ENCODE measurements around the gene ARL8A.

Gene ARL8A

DNA sequence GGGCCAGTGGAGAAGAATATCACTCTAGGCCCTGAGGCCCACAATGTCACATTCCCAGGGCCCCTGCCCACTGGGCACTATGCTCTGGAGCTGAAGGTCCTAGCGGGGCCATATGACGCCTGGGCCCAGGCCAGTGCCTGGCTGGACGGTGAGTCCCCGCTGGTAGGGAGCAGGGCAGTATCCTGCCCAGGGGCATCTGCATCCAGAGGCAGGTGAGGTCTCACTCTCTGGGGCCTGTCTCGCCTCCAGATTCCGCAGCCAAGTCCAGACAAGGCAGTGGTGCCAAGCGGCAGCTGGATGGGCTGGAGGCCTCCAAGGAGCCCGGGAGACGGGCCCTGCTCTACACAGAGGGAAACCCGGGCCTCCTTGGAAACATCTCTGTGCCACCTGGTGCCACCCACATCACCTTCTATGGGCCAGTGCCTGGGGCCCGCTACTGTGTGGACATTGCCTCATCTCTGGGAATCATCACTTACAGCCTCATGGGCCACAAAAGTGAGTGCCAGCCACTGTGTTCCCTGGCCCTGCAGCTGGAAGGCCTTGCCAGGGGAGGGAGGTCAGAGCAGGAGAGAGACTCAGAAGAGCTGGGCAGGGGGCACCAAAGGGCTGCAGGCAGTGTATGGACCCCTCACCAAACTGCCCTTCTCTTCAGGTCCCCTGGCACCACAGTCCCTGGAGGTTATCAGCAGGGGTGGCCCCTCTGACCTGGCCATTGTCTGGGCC is 26.9 kb upstream of the ARL8A start:
- Histone ChIP-seq H3K4me1 (ENCODE audit: low read length) (no peaks in the 10 kb centered on the region), H4K20me1 (ENCODE audit: insufficient read depth, low read length) (no peaks in the 10 kb centered on the region), H3K9me2 (replicated peaks; ENCODE audit: insufficient read depth, low read length) (no peaks in the 10 kb centered on the region), H2AFZ (ENCODE audit: low read length) (no peak overlapping the region), H3F3A (ENCODE audit: insufficient read depth, low read length) (no peaks in the 10 kb centered on the region), H3K4me2 (ENCODE audit: low read depth, low read length) (no peak overlapping the region), H3K4me3 (ENCODE audit: low read length) (no peak overlapping the region), H3K9ac (ENCODE audit: low read length) (no peak overlapping the region), H3K9me3 (replicated peaks; ENCODE audit: insufficient read depth, low read length) (no peaks in the 10 kb centered on the region), H3K27me3 (replicated peaks; ENCODE audit: insufficient read depth, low read length) (no peaks in the 10 kb centered on the region), H3K36me3 (replicated peaks; ENCODE audit: insufficient read depth, low read length) (no peaks in the 10 kb centered on the region), H3K27ac (ENCODE audit: low read length) (no peak overlapping the region), H3K79me2 (ENCODE audit: low read length) (no peaks in the 10 kb centered on the region)
- no peak for DNase-seq
- TF ChIP-seq EZH2phosphoT487 (IDR thresholded peaks at IDR 0.05; ENCODE audit: low read length) (no peak), EZH2 (optimal IDR thresholded peaks at IDR 0.05; ENCODE audit: low read depth, low read length) (no peak)
- TF ChIP-seq, protein P1, sequence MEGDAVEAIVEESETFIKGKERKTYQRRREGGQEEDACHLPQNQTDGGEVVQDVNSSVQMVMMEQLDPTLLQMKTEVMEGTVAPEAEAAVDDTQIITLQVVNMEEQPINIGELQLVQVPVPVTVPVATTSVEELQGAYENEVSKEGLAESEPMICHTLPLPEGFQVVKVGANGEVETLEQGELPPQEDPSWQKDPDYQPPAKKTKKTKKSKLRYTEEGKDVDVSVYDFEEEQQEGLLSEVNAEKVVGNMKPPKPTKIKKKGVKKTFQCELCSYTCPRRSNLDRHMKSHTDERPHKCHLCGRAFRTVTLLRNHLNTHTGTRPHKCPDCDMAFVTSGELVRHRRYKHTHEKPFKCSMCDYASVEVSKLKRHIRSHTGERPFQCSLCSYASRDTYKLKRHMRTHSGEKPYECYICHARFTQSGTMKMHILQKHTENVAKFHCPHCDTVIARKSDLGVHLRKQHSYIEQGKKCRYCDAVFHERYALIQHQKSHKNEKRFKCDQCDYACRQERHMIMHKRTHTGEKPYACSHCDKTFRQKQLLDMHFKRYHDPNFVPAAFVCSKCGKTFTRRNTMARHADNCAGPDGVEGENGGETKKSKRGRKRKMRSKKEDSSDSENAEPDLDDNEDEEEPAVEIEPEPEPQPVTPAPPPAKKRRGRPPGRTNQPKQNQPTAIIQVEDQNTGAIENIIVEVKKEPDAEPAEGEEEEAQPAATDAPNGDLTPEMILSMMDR (IDR thresholded peaks at IDR 0.05; ENCODE audit: low read length) = no peak

DNA sequence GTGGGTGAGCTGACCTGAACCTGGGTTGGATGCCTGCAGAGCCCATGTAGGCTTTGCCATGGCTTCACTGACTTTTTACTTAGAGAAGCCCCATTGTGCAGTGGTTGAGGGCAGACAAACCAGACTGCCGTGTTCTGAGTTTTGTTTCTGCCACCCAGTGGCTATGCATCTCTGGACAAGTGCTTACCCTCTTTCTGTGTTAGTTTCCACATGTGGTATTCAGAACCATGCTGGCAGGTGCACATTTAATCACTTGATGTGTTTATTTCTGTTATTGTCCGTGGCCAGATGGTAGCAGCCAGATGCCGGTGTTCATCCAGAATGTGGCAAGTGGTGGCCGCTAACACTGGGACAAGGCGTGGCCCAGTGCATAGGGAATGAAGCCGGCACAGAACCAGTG is 26.2 kb upstream of the ARL8A start:
- Histone ChIP-seq H2AFZ (ENCODE audit: low read length) (no peak overlapping the region), H3K27me3 (replicated peaks; ENCODE audit: insufficient read depth, low read length) (no peaks in the 10 kb centered on the region), H3K4me1 (ENCODE audit: low read length) (no peaks in the 10 kb centered on the region), H3K9ac (ENCODE audit: low read length) (no peak overlapping the region), H4K20me1 (ENCODE audit: insufficient read depth, low read length) (no peaks in the 10 kb centered on the region), H3F3A (ENCODE audit: insufficient read depth, low read length) (no peaks in the 10 kb centered on the region), H3K4me2 (ENCODE audit: low read depth, low read length) (no peak overlapping the region), H3K9me3 (replicated peaks; ENCODE audit: insufficient read depth, low read length) (no peaks in the 10 kb centered on the region), H3K79me2 (ENCODE audit: low read length) (no peaks in the 10 kb centered on the region), H3K27ac (ENCODE audit: low read length) (no peak overlapping the region), H3K36me3 (replicated peaks; ENCODE audit: insufficient read depth, low read length) (no peaks in the 10 kb centered on the region), H3K9me2 (replicated peaks; ENCODE audit: insufficient read depth, low read length) (no peaks in the 10 kb centered on the region), H3K4me3 (ENCODE audit: low read length) (no peak overlapping the region)
- no peak for DNase-seq
- TF ChIP-seq, protein P1 (IDR thresholded peaks at IDR 0.05; ENCODE audit: low read length) = no peak
- TF ChIP-seq EZH2phosphoT487 (IDR thresholded peaks at IDR 0.05; ENCODE audit: low read length) (no peak), EZH2 (optimal IDR thresholded peaks at IDR 0.05; ENCODE audit: low read depth, low read length) (no peak)

DNA sequence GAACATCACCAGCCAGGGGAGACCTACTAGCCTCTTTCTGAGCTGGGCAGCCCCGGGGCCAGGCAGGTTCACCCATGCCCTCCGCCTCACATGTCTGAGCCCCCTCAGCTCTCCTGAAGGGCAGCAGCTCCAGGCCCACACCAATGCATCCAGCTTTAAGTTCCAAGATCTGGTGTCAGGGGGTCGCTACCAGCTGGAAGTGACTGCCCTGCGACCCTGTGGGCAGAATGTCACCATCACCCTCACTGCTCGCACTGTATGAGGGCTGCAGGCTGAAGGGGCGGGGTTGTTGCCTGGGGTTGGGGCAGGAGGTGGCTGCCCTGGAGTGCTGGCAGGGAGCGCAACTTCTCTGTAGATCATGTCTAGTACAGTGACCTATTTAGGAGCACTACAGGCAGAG is 24.3 kb upstream of the ARL8A start:
- H3K27ac ChIP-seq (ENCODE audit: low read length) = no peak overlapping the region
- TF ChIP-seq EZH2 (optimal IDR thresholded peaks at IDR 0.05; ENCODE audit: low read depth, low read length) (no peak), EZH2phosphoT487 (IDR thresholded peaks at IDR 0.05; ENCODE audit: low read length) (no peak)
- TF ChIP-seq, protein P1 (IDR thresholded peaks at IDR 0.05; ENCODE audit: low read length) = no peak
- H3F3A ChIP-seq (ENCODE audit: insufficient read depth, low read length) = no peaks in the 10 kb centered on the region
- H3K79me2 ChIP-seq (ENCODE audit: low read length) = no peaks in the 10 kb centered on the region
- no peaks in the 10 kb centered on the region for H3K36me3 ChIP-seq (replicated peaks; ENCODE audit: insufficient read depth, low read length)
- no peak overlapping the region for H2AFZ ChIP-seq (ENCODE audit: low read length)
- H3K4me3 ChIP-seq (ENCODE audit: low read length) = no peak overlapping the region
- no peaks in the 10 kb centered on the region for H3K9me3 ChIP-seq (replicated peaks; ENCODE audit: insufficient read depth, low read length)
- DNase-seq = no peak
- H3K27me3 ChIP-seq (replicated peaks; ENCODE audit: insufficient read depth, low read length) = no peaks in the 10 kb centered on the region
- no peak overlapping the region for H3K4me2 ChIP-seq (ENCODE audit: low read depth, low read length)
- H3K9ac ChIP-seq (ENCODE audit: low read length) = no peak overlapping the region
- H3K9me2 ChIP-seq (replicated peaks; ENCODE audit: insufficient read depth, low read length) = no peaks in the 10 kb centered on the region
- H4K20me1 ChIP-seq (ENCODE audit: insufficient read depth, low read length) = no peaks in the 10 kb centered on the region
- H3K4me1 ChIP-seq (ENCODE audit: low read length) = no peaks in the 10 kb centered on the region
